Stomach (tissue), 9 donors: ENCODE data around the gene XIRP1. TPM values are rescaled to one million over a fixed set of nuclear protein-coding genes. Genes with fewer than 3 reads are reported as not detected.

Experiments used
- DNase-seq, 2 donors: peaks; one replicate each; pipeline versions ENCODE4 v3.0.0 to v3.0.0-alpha.2; 2013 to 2019
- H3K27ac ChIP-seq, 5 donors: fragments of 200-600 bp in 4 of 5; sonication (generic) in 4 of 5; one replicate each; pipeline ENCODE4 v1.5.1; 2013 to 2019; ENCODE audit warnings: mild to moderate bottlenecking in 1 of 5, moderate library complexity in 1 of 5
- H3K27me3 ChIP-seq, 3 donors: fragments of 200-600 bp; sonication (generic); one replicate each; pipeline ENCODE4 v1.5.1; 2017 to 2019; ENCODE audit warnings: mixed run types in 1 of 3
- H3K36me3 ChIP-seq, 4 donors: fragments of 200-600 bp; sonication (generic); 1 replicate in 3 of 4; 2 replicates in 1 of 4; pipeline ENCODE4 v1.5.1; 2016 to 2019
- H3K4me1 ChIP-seq, 4 donors: fragments of 200-600 bp; sonication (generic); one replicate each; pipeline ENCODE4 v1.5.1; 2016 to 2019
- H3K4me3 ChIP-seq, 4 donors: fragments of 200-600 bp; sonication (generic) in 3 of 4; one replicate each; pipeline ENCODE4 v1.5.1; 2016 to 2019; ENCODE audit warnings: mild to moderate bottlenecking in 1 of 4
- H3K9me3 ChIP-seq, 4 donors: fragments of 200-600 bp; sonication (generic); one replicate each; pipeline ENCODE4 v1.5.1; 2016 to 2019
- CTCF ChIP-seq, 7 experiments: fragments of 450-650 bp in 4 of 7; fragments of 200-600 bp in 3 of 7; sonication (generic) in 3 of 7; IDR thresholded peaks; one replicate each; pipeline ENCODE4 v1.5.1; 2016 to 2019; ENCODE audit warnings: antibody characterized with exemption in 7 of 7, control low read depth in 2 of 7, mild to moderate bottlenecking in 1 of 7
- EP300 ChIP-seq: sonication (generic); formaldehyde crosslinking; IDR thresholded peaks from one replicate; pipeline ENCODE4 v1.6.1; 2017; ENCODE audit warnings: antibody characterized with exemption
- POLR2A ChIP-seq, 4 donors: fragments of 450-650 bp; IDR thresholded peaks; one replicate each; pipeline ENCODE4 v1.6.1; 2016; ENCODE audit warnings: antibody characterized with exemption in 4 of 4, control low read depth in 2 of 4, mild to moderate bottlenecking in 1 of 4, moderate library complexity in 1 of 4
- POLR2AphosphoS5 ChIP-seq, 3 donors: sonication (generic); formaldehyde crosslinking; IDR thresholded peaks; one replicate each; pipeline ENCODE4 v1.6.1; 2016; ENCODE audit warnings: antibody characterized with exemption in 3 of 3
- WGBS, 5 donors: extraction: QIAGEN DNeasy Blood & Tissue Kit in 3 of 5; methylation state at CpG; one replicate each; pipeline versions ENCODE4 v1.1.5 to v1.1.7; 2013 to 2018; 5-methylcytosine and 5-hydroxymethylcytosine counted together
- intact Hi-C: fragments of 100-400 bp; cut with DNase I; formaldehyde crosslinking; loops from one replicate; pipeline ENCODE4 v1.15.1; 2023; ENCODE audit warnings: low total_unique reads
- polyA plus RNA-seq, 3 donors: library from polyadenylated mRNA; stranded (reverse); fragments of 200-250 nt; gene quantifications; one replicate each; pipeline ENCODE4 v1.2.3, GENCODE V29; 2013
- total RNA-seq, 5 donors: library from RNA; depleted of rRNA; stranded (reverse); fragments of >200 nt; gene quantifications; one replicate each; pipeline versions ENCODE4 v1.1.0 to v1.2.3, GENCODE V29; 2014 to 2016
- donor health status: healthy with polysubstance abuse.
- donor health status: Bipolar disorder and iron deficiency.
- donor health status: healthy.

XIRP1 gene
- total and polyA plus RNA-seq, 8 donors = under 0.01 to 1.1 (median 0.18) TPM; not detected in 3

GRCh38 chr3:39143051-39143885 is 49.1 kb downstream of the XIRP1 start:
- H3K27ac ChIP-seq = peak overlapping the region in 4 of 5 donors; percentile 67 to 88 (median 74)
- no peaks in the 10 kb centered on the region for H3K27me3 ChIP-seq
- peaks cover 61 to 87% (median 80%) of the 10 kb centered on the region in 4 donors for H3K4me1 ChIP-seq
- 74 to 80% (median 78%) methylated on average over 13 to 14 of the region's 14 CpGs for WGBS, 5 donors
- TF ChIP-seq POLR2A (IDR thresholded peaks at IDR 0.05) (no peak), CTCF (IDR thresholded peaks at IDR 0.05) (no peak), POLR2AphosphoS5 (IDR thresholded peaks at IDR 0.05) (no peak), EP300 (no peak)
- peaks cover 48 to 82% (median 65%) of the 10 kb centered on the region in 4 donors for H3K36me3 ChIP-seq
- DNase-seq = no peak
- no peak overlapping the region for H3K4me3 ChIP-seq
- no peaks in the 10 kb centered on the region for H3K9me3 ChIP-seq
- intact Hi-C loops = no loop called here

- Histone ChIP-seq H3K27me3 (no peaks in the 10 kb centered on the region), H3K4me1 (peaks cover 49 to 75% (median 68%) of the 10 kb centered on the region in 4 donors), H3K36me3 (peaks cover 48 to 94% (median 71%) of the 10 kb centered on the region in 4 donors), H3K27ac (peak overlapping the region; percentile 67 to 88 (median 73)), H3K9me3 (no peaks in the 10 kb centered on the region), H3K4me3 (no peak overlapping the region)
- DNase-seq = peak in 1 of 2 donors; percentile 51
- no peak for TF ChIP-seq CTCF (IDR thresholded peaks at IDR 0.05)
- peak in 1 of 3 donors; percentile 17 for TF ChIP-seq POLR2AphosphoS5 (IDR thresholded peaks at IDR 0.05)
- WGBS, 5 donors = 22 to 52% (median 33%) methylated on average over 5 of the region's 5 CpGs
- intact Hi-C loops = no loop called here
These were observed 50.3 kb downstream of the XIRP1 start for GRCh38 chr3:39142067-39142466.

GRCh38 chr3:39141171-39141995 is 51.0 kb downstream of the XIRP1 start:
- WGBS, 5 donors = 26 to 43% (median 31%) methylated on average over 4 of the region's 4 CpGs
- Histone ChIP-seq H3K4me3 (peak overlapping the region in 2 of 4 donors; percentile 1 to 20), H3K9me3 (no peaks in the 10 kb centered on the region), H3K4me1 (peaks cover 43 to 71% (median 64%) of the 10 kb centered on the region in 4 donors), H3K27ac (peak overlapping the region; percentile 67 to 88 (median 73)), H3K27me3 (no peaks in the 10 kb centered on the region), H3K36me3 (peaks cover 48 to 97% (median 71%) of the 10 kb centered on the region in 4 donors)
- intact Hi-C loops = no loop called here
- DNase-seq = peak; percentile 91 to 92
- TF ChIP-seq CTCF (IDR thresholded peaks at IDR 0.05) = no peak
- TF ChIP-seq EP300 = no peak
- TF ChIP-seq POLR2AphosphoS5 (IDR thresholded peaks at IDR 0.05) = peak in 2 of 3 donors; percentile 45 to 65
- no peak for TF ChIP-seq POLR2A (IDR thresholded peaks at IDR 0.05)

- H3K4me3 ChIP-seq = no peak overlapping the region
- WGBS, 5 donors = 83 to 96% (median 92%) methylated on average over 1 to 2 of the region's 2 CpGs
- TF ChIP-seq POLR2AphosphoS5 (IDR thresholded peaks at IDR 0.05) (no peak), POLR2A (IDR thresholded peaks at IDR 0.05) (no peak), EP300 (no peak), CTCF (IDR thresholded peaks at IDR 0.05) (no peak)
- peak overlapping the region in 4 of 5 donors; percentile 67 to 88 (median 74) for H3K27ac ChIP-seq
- no peaks in the 10 kb centered on the region for H3K9me3 ChIP-seq
- intact Hi-C loops = no loop called here
- no peak for DNase-seq
- H3K4me1 ChIP-seq = peaks cover 39 to 71% (median 59%) of the 10 kb centered on the region in 4 donors
- peaks cover 38 to 88% (median 62%) of the 10 kb centered on the region in 4 donors for H3K36me3 ChIP-seq
- H3K27me3 ChIP-seq = no peaks in the 10 kb centered on the region
These were observed 51.9 kb downstream of the XIRP1 start for GRCh38 chr3:39140341-39140971.
